ENCODE results near the gene TET1.

GRCh38 chr10:68628576-68629127, 68.5 kb downstream of the TET1 start:
- TF ChIP-seq, protein P1, sequence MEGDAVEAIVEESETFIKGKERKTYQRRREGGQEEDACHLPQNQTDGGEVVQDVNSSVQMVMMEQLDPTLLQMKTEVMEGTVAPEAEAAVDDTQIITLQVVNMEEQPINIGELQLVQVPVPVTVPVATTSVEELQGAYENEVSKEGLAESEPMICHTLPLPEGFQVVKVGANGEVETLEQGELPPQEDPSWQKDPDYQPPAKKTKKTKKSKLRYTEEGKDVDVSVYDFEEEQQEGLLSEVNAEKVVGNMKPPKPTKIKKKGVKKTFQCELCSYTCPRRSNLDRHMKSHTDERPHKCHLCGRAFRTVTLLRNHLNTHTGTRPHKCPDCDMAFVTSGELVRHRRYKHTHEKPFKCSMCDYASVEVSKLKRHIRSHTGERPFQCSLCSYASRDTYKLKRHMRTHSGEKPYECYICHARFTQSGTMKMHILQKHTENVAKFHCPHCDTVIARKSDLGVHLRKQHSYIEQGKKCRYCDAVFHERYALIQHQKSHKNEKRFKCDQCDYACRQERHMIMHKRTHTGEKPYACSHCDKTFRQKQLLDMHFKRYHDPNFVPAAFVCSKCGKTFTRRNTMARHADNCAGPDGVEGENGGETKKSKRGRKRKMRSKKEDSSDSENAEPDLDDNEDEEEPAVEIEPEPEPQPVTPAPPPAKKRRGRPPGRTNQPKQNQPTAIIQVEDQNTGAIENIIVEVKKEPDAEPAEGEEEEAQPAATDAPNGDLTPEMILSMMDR (IDR thresholded peaks at IDR 0.05) = no peak
- no peak for TF ChIP-seq POLR2A (IDR thresholded peaks at IDR 0.05)

Measured in transverse colon (tissue), 3 donors.